PC-3 (cell line): ENCODE results near the gene TPRKB.

Source experiments
- CTCF ChIP-seq: fragments of 300-600 bp; sonication (generic); conservative IDR thresholded peaks from 2 replicates; pipeline ENCODE4 v1.5.1; 2017; ENCODE audit warnings: antibody characterized with exemption, low read depth, mild to moderate bottlenecking, low read length
- EZH2 ChIP-seq: fragments of 300-600 bp; sonication (generic); IDR thresholded peaks from one replicate; pipeline ENCODE4 v1.6.1; 2017; ENCODE audit warnings: antibody characterized with exemption, mild to moderate bottlenecking, low read length; ENCODE audit not compliant: unreplicated experiment

- TF ChIP-seq CTCF (no peak), EZH2 (no peak)
These were observed 23.1 kb downstream of the TPRKB start for GRCh38 chr2:73714091-73714490.
